Cardiac muscle cell (in vitro differentiated cells and primary cell): Measurements from ENCODE around the gene SLC9A4. TPM values are rescaled to one million over a fixed set of nuclear protein-coding genes. Genes with fewer than 3 reads are reported as not detected.

Experiments used
- DNase-seq, 2 donors: peaks; one replicate each; pipeline versions ENCODE4 v3.0.0 to v3.0.0-alpha.2; 2010 to 2017; ENCODE audit warnings: low read depth in 1 of 2, low spot score in 1 of 2
- H3K27ac ChIP-seq: fragments of 200-600 bp; sonication (generic); 2 replicates; pipeline ENCODE4 v1.5.1; 2016
- H3K27me3 ChIP-seq: fragments of 200-600 bp; sonication (generic); 2 replicates; pipeline ENCODE4 v1.6.0; 2016; ENCODE audit warnings: control low read depth
- H3K36me3 ChIP-seq: fragments of 200-600 bp; sonication (generic); 2 replicates; pipeline ENCODE4 v1.5.1; 2016; ENCODE audit warnings: control low read depth
- H3K4me1 ChIP-seq: fragments of 200-600 bp; sonication (generic); 2 replicates; pipeline ENCODE4 v1.8.1; 2017; ENCODE audit warnings: low read depth, mild to moderate bottlenecking, mixed run types
- H3K4me3 ChIP-seq: fragments of 200-600 bp; sonication (generic); 2 replicates; pipeline ENCODE4 v1.5.1; 2016; ENCODE audit warnings: mild to moderate bottlenecking
- H3K9me3 ChIP-seq: fragments of 200-600 bp; sonication (generic); 2 replicates; pipeline ENCODE4 v1.5.1; 2017; ENCODE audit warnings: low read depth, mild to moderate bottlenecking, control low read depth
- polyA plus RNA-seq: library from polyadenylated mRNA; unstranded; fragments of >200 nt; fragmentation: Nextera tagmentation; extraction: Ambion mirVana; gene quantifications from 2 replicates; pipeline ENCODE4 v1.2.1, GENCODE V29; 2016
- total RNA-seq: library from RNA; depleted of rRNA; stranded (reverse); fragments of >200 nt; gene quantifications from 2 replicates; pipeline ENCODE4 v1.2.3, GENCODE V29; 2016
- TF ChIP-seq, protein P1 (sequence below): IDR thresholded peaks from 2 replicates; pipeline ENCODE4 v1.5.1; 2012; ENCODE audit warnings: low read depth, mild to moderate bottlenecking, low read length

Gene SLC9A4
- total and polyA plus RNA-seq, 2 experiments from 2014 or later = 0.17 TPM; not detected in 1

- Histone ChIP-seq H3K4me1 (no peaks in the 10 kb centered on the region), H3K36me3 (no peaks in the 10 kb centered on the region), H3K27ac (no peak overlapping the region), H3K9me3 (no peaks in the 10 kb centered on the region), H3K27me3 (no peaks in the 10 kb centered on the region), H3K4me3 (no peak overlapping the region)
- DNase-seq = peak in 1 of 2 donors; percentile 76
- TF ChIP-seq, protein P1, sequence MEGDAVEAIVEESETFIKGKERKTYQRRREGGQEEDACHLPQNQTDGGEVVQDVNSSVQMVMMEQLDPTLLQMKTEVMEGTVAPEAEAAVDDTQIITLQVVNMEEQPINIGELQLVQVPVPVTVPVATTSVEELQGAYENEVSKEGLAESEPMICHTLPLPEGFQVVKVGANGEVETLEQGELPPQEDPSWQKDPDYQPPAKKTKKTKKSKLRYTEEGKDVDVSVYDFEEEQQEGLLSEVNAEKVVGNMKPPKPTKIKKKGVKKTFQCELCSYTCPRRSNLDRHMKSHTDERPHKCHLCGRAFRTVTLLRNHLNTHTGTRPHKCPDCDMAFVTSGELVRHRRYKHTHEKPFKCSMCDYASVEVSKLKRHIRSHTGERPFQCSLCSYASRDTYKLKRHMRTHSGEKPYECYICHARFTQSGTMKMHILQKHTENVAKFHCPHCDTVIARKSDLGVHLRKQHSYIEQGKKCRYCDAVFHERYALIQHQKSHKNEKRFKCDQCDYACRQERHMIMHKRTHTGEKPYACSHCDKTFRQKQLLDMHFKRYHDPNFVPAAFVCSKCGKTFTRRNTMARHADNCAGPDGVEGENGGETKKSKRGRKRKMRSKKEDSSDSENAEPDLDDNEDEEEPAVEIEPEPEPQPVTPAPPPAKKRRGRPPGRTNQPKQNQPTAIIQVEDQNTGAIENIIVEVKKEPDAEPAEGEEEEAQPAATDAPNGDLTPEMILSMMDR = no peak
These were observed 36.7 kb upstream of the SLC9A4 start for GRCh38 chr2:102436323-102436722.

- TF ChIP-seq, protein P1 = no peak
- Histone ChIP-seq H3K4me1 (no peaks in the 10 kb centered on the region), H3K36me3 (no peaks in the 10 kb centered on the region), H3K27me3 (no peaks in the 10 kb centered on the region), H3K4me3 (no peak overlapping the region), H3K27ac (no peak overlapping the region), H3K9me3 (no peaks in the 10 kb centered on the region)
- no peak for DNase-seq
These were observed 35.9 kb upstream of the SLC9A4 start for GRCh38 chr2:102437122-102437521.

DNA sequence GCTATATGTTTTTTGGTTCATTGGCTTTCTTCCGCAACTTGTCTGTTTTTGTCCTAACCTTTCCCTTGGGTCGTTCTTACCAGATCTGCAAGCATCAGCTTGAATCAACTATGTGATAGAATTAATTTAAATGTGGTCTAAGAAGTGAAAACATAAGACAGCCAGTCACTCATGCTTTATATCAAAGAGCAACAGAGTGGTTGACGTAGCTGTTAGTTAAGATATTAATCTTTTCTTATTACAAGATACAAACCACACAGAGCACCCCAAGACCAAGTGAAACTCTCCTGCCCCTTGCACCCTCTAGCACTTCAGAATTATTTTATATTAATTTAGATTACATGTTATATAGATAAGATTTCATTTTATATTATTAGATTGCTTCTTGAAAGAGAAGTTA, 34.9 kb upstream of the SLC9A4 start:
- Histone ChIP-seq H3K9me3 (no peaks in the 10 kb centered on the region), H3K4me1 (no peaks in the 10 kb centered on the region), H3K27ac (no peak overlapping the region), H3K27me3 (no peaks in the 10 kb centered on the region), H3K36me3 (no peaks in the 10 kb centered on the region), H3K4me3 (no peak overlapping the region)
- TF ChIP-seq, protein P1 = no peak
- DNase-seq = no peak

DNA sequence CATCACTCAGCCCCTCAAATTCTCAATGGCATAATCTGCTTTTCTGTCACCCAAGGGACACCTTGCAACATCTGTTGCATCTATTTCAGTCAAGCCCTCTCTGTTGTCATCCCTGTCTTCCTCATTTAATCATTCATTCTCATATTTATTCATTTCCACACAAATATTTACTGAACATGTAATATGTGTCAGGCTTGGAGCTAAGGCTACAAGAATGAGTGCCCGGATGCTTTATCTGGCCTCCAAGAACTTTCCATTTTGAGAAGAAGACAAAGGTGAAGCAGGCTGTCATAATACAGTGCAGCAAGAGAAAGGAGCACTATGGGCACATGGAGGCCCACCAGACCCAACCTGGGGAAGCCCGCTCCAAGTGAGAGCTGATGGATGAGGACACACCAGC, 34.4 kb upstream of the SLC9A4 start:
- DNase-seq = no peak
- no peaks in the 10 kb centered on the region for H3K27me3 ChIP-seq
- H3K27ac ChIP-seq = no peak overlapping the region
- H3K36me3 ChIP-seq = no peaks in the 10 kb centered on the region
- H3K4me1 ChIP-seq = no peaks in the 10 kb centered on the region
- H3K9me3 ChIP-seq = no peaks in the 10 kb centered on the region
- no peak overlapping the region for H3K4me3 ChIP-seq
- TF ChIP-seq, protein P1 = no peak

GRCh38 chr2:102439065-102439695, 33.8 kb upstream of the SLC9A4 start:
- Histone ChIP-seq H3K27ac (no peak overlapping the region), H3K4me1 (no peaks in the 10 kb centered on the region), H3K4me3 (no peak overlapping the region), H3K36me3 (no peaks in the 10 kb centered on the region), H3K27me3 (no peaks in the 10 kb centered on the region), H3K9me3 (no peaks in the 10 kb centered on the region)
- TF ChIP-seq, protein P1 = no peak
- DNase-seq = peak; percentile 13 to 89
